Measurements from ENCODE around the gene GRB2. TPM values are rescaled to one million over a fixed set of nuclear protein-coding genes. Genes with fewer than 3 reads are reported as not detected.

The GRB2 gene
- total and polyA plus RNA-seq, 2 donors (not counting 1 experiment from before 2014, with no cell fraction given) = 114 to 219 TPM

DNA sequence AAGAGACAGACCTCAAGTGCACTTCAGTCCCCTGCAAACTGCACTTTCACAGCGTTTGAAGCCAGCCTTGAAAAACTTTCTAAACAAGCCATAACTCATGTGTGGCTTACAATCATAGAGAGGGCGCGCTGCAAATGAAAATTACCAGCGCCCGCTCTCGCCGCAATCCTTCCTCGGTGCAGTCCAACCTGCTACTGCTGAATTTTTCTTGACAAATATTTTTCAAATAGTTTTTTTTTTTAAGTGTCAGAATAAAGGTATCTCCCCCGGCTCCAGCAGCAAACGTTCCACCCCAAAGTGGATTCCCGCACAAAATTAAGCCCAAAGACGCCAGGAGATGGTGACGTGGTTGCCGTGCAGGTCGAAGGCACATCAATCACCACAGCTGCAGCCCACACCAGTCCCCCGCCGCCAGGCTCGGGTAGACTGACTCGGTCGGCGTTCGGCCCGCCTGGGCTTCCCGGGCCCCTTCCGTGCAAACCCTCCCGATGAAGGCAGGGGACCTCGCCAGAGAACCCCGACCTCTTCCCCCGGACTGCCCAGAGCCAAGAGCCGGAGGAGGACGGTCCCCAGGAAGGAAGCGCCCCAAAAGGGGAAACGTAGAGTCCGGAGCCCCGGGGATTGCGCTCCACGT lies 630 bp downstream of the GRB2 start:
- ATAC-seq (ENCODE audit: low read depth) = peak; percentile 12

More for the DNA sequence above, 630 bp downstream of the GRB2 start:
- H3K27ac Mint-ChIP-seq = peak overlapping the region; percentile 97
- no peak for TF ChIP-seq EZH2 (IDR thresholded peaks at IDR 0.05; ENCODE audit: borderline replicate concordance, insufficient read depth, low read depth, low read length, poor library complexity, severe bottlenecking)
- TF ChIP-seq, protein P1, sequence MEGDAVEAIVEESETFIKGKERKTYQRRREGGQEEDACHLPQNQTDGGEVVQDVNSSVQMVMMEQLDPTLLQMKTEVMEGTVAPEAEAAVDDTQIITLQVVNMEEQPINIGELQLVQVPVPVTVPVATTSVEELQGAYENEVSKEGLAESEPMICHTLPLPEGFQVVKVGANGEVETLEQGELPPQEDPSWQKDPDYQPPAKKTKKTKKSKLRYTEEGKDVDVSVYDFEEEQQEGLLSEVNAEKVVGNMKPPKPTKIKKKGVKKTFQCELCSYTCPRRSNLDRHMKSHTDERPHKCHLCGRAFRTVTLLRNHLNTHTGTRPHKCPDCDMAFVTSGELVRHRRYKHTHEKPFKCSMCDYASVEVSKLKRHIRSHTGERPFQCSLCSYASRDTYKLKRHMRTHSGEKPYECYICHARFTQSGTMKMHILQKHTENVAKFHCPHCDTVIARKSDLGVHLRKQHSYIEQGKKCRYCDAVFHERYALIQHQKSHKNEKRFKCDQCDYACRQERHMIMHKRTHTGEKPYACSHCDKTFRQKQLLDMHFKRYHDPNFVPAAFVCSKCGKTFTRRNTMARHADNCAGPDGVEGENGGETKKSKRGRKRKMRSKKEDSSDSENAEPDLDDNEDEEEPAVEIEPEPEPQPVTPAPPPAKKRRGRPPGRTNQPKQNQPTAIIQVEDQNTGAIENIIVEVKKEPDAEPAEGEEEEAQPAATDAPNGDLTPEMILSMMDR (IDR thresholded peaks at IDR 0.05) = no peak
- Histone ChIP-seq H2AFZ (ENCODE audit: insufficient read depth, low read depth, low read length, poor library complexity, severe bottlenecking) (peak overlapping the region; percentile 74), H3K79me2 (ENCODE audit: control insufficient read depth, insufficient read depth, low read length) (peaks cover 81% of the 10 kb centered on the region), H3K9ac (ENCODE audit: low read length) (peak overlapping the region; percentile 97), H3K4me2 (replicated peaks; ENCODE audit: low read depth, low read length, poor library complexity, severe bottlenecking) (peak overlapping the region; percentile 81), H3K27me3 (replicated peaks in 1 of 4; ENCODE audit: control extremely low read depth in 1 of 4, control insufficient read depth in 3 of 4, insufficient read depth in 4 of 4, low read length in 3 of 4) (no peaks in the 10 kb centered on the region), H3K9me3 (ENCODE audit: control extremely low read depth in 1 of 3, control insufficient read depth in 2 of 3, insufficient read depth in 1 of 3, low read length in 2 of 3) (no peaks in the 10 kb centered on the region), H3K4me3 (ENCODE audit: control extremely low read depth in 1 of 5, extremely low read depth in 1 of 5, insufficient read depth in 1 of 5, low read depth in 2 of 5, low read length in 4 of 5) (peak overlapping the region; percentile 91 to 99 (median 99)), H3K36me3 (replicated peaks in 1 of 2; ENCODE audit: control extremely low read depth in 1 of 2, control insufficient read depth in 1 of 2, extremely low read depth in 1 of 2, insufficient read depth in 2 of 2, low read length in 1 of 2) (peaks cover 0 to 9% of the 10 kb centered on the region in 2 experiments), H3K4me1 (ENCODE audit: control insufficient read depth in 2 of 2, insufficient read depth in 2 of 2, low read length in 2 of 2) (peaks cover 38 to 50% of the 10 kb centered on the region in 2 donors), H4K20me1 (ENCODE audit: control insufficient read depth, insufficient read depth, low read length, poor library complexity, severe bottlenecking) (peaks cover 49% of the 10 kb centered on the region), H3K27ac (ENCODE audit: low read length in 2 of 2) (peak overlapping the region; percentile 79 to 92)
- H3K4me1 Mint-ChIP-seq = peaks cover 44% of the 10 kb centered on the region
- peak overlapping the region; percentile 98 for H3K4me3 Mint-ChIP-seq
- DNase-seq = no peak
- WGBS (ENCODE audit: insufficient coverage) = under 1% methylated on average over 32 of the region's 37 CpGs
- ChIA-PET POLR2A (interaction anchor here (0.6 to 2.7 kb wide), 6 partner anchors 29 to 162 kb away, joined by 3 to 25 read pairs (median 4); partner anchors contain the start of gene MIF4GD), CTCF (interaction anchor here (1.0 to 11.3 kb wide), 11 partner anchors 11 to 184 kb away, joined by 3 to 116 read pairs (median 5); partner anchors contain the start of genes MIF4GD and SLC25A19)
- no peaks in the 10 kb centered on the region for H3K27me3 Mint-ChIP-seq
- intact Hi-C loops (cut with micrococcal nuclease) = loop anchor here (1.0 to 5.0 kb wide), 10 partner anchors 12 to 200 kb away; partner anchors contain the start of genes CASKIN2, GGA3, MIF4GD and MRPS7
- no peaks in the 10 kb centered on the region for H3K9me3 Mint-ChIP-seq (ENCODE audit: insufficient read depth)

Data from B cell (primary cell).